GM12878 (cell line): ENCODE results near the gene TBL1XR1. TPM values are rescaled to one million over a fixed set of nuclear protein-coding genes. Genes with fewer than 3 reads are reported as not detected.

Experiments used
- ATAC-seq: fragments of 200-7000 bp; cut with Tn5 transposase; 3 replicates; pipeline ENCODE4 v1.9.1; 2020; ENCODE audit warnings: mild to moderate bottlenecking, moderate library complexity
- BruUV-seq: library from RNA; stranded (reverse); fragments of 400-500 nt; replicated peaks from 2 replicates; lab custom pipeline; 2021; lab: Mats Ljungman, UMichigan
- CTCF ChIA-PET: fragments of 300-600 bp; sonication (Branson Sonifier 250); formaldehyde crosslinking; extraction: SDS; loops from one replicate; lab custom pipeline; 2021; ENCODE audit warnings: inconsistent platforms; lab: Yijun Ruan, JAX
- POLR2A ChIA-PET: fragments of 350-600 bp; formaldehyde crosslinking; extraction: SDS; loops from one replicate; lab custom pipeline; 2021; ENCODE audit warnings: inconsistent platforms; lab: Charles Lee
- RAD21 ChIA-PET: fragments of 300-600 bp; sonication (Branson Sonifier 250); formaldehyde crosslinking; loops from one replicate; lab custom pipeline; 2023; ENCODE audit warnings: antibody characterized with exemption; ENCODE audit not compliant: unreplicated experiment; lab: Charles Lee
- SMC1A ChIA-PET: fragments of 300-600 bp; sonication (Branson Sonifier 250); formaldehyde crosslinking; loops from one replicate; lab custom pipeline; 2023; ENCODE audit not compliant: unreplicated experiment, uncharacterized antibody; lab: Charles Lee
- DNase-seq: peaks from one replicate; pipeline ENCODE4 v3.0.0-alpha.2; 2011; ENCODE audit warnings: low read depth, low spot score
- FAIRE-seq: peaks from 3 replicates; lab custom pipeline; 2011; peaks lifted over from hg19 to GRCh38; lab: Jason Lieb, UNC
- H2AFZ ChIP-seq: 2 replicates; pipeline ENCODE4 v1.6.0; 2011; ENCODE audit warnings: low read depth, low read length, control low read depth; ENCODE audit not compliant: control insufficient read depth
- H3K27ac ChIP-seq: 2 replicates; pipeline ENCODE4 v1.5.1; 2011; ENCODE audit warnings: control low read depth; ENCODE audit not compliant: control insufficient read depth, insufficient read depth
- H3K27me3 ChIP-seq, 2 experiments: replicated peaks in 1 of 2; 2 replicates each; pipeline versions ENCODE4 v1.6.0 to v1.6.1; 2011; ENCODE audit warnings: low read length in 1 of 2; ENCODE audit not compliant: control insufficient read depth in 2 of 2, insufficient read depth in 2 of 2
- H3K36me3 ChIP-seq, 2 experiments: 2 replicates each; pipeline ENCODE4 v1.5.1; 2011; ENCODE audit warnings: low read length in 1 of 2; ENCODE audit not compliant: control insufficient read depth in 2 of 2, insufficient read depth in 2 of 2
- H3K4me1 ChIP-seq: 2 replicates; pipeline ENCODE4 v1.6.1; 2011; ENCODE audit warnings: mild to moderate bottlenecking, low read length, moderate library complexity, mixed read lengths; ENCODE audit not compliant: control insufficient read depth, insufficient read depth
- H3K4me2 ChIP-seq: 2 replicates; pipeline ENCODE4 v1.6.0; 2011; ENCODE audit warnings: control low read depth; ENCODE audit not compliant: control insufficient read depth, insufficient read depth
- H3K4me3 ChIP-seq: fragments of 200-600 bp; sonication (generic); 2 replicates; pipeline ENCODE4 v1.5.1; 2016
- H3K79me2 ChIP-seq: 2 replicates; pipeline ENCODE4 v1.6.0; 2011; ENCODE audit warnings: low read length; ENCODE audit not compliant: control insufficient read depth, insufficient read depth
- H3K9ac ChIP-seq: 2 replicates; pipeline ENCODE4 v1.8.0; 2011; ENCODE audit warnings: low read length, control low read depth, mixed read lengths; ENCODE audit not compliant: control insufficient read depth, insufficient read depth
- H3K9me3 ChIP-seq: replicated peaks from 3 replicates; pipeline ENCODE4 v1.5.1; 2011; ENCODE audit warnings: mild to moderate bottlenecking, low read length; ENCODE audit not compliant: control insufficient read depth, insufficient read depth
- H4K20me1 ChIP-seq: 2 replicates; pipeline ENCODE4 v1.6.0; 2011; ENCODE audit not compliant: control insufficient read depth, insufficient read depth
- BHLHE40 ChIP-seq, 2 experiments: fragments of 450-650 bp in 1 of 2; IDR thresholded peaks; 2 replicates each; pipeline ENCODE4 v1.6.1; 2011 to 2017; ENCODE audit warnings: low read depth in 2 of 2, borderline replicate concordance in 1 of 2, improper control_type of control experiment in 1 of 2, low read length in 1 of 2, mild to moderate bottlenecking in 1 of 2
- ESRRA ChIP-seq: IDR thresholded peaks from 2 replicates; pipeline ENCODE4 v1.6.1; 2012; ENCODE audit warnings: mild to moderate bottlenecking, low read length, improper control_type of control experiment
- FOXM1 ChIP-seq: IDR thresholded peaks from 2 replicates; pipeline ENCODE4 v1.6.1; 2012; ENCODE audit warnings: low read depth, mild to moderate bottlenecking, inconsistent platforms, low read length, moderate library complexity
- MEF2B ChIP-seq: fragments of 450-650 bp; IDR thresholded peaks from 2 replicates; pipeline ENCODE4 v1.6.1; 2018; ENCODE audit warnings: mild to moderate bottlenecking, moderate library complexity; ENCODE audit not compliant: partially characterized antibody, poor library complexity, severe bottlenecking
- SIN3A ChIP-seq: IDR thresholded peaks from 2 replicates; pipeline ENCODE4 v1.6.1; 2012; ENCODE audit warnings: low read depth, low read length, improper control_type of control experiment
- SUPT20H ChIP-seq: IDR thresholded peaks from 2 replicates; pipeline ENCODE4 v1.6.1; 2011; ENCODE audit warnings: low read depth, mild to moderate bottlenecking, low read length, moderate library complexity, borderline replicate concordance; ENCODE audit not compliant: control insufficient read depth
- WRNIP1 ChIP-seq: IDR thresholded peaks from 2 replicates; pipeline ENCODE4 v1.6.1; 2011; ENCODE audit warnings: low read depth, low read length, improper control_type of control experiment, borderline replicate concordance
- ZZZ3 ChIP-seq: IDR thresholded peaks from 2 replicates; pipeline ENCODE4 v1.6.1; 2011; ENCODE audit warnings: low read depth; ENCODE audit not compliant: control insufficient read depth, insufficient read length
- WGBS: methylation state at CpG from one replicate; pipeline ENCODE4 v1.1.6; 2016; ENCODE audit warnings: low lambda C conversion rate; ENCODE audit not compliant: insufficient replicate concordance, insufficient coverage; ENCODE audit errors: missing lambda C conversion rate; 5-methylcytosine and 5-hydroxymethylcytosine counted together
- in situ Hi-C: fragments of 300-500 bp; cut with MboI; formaldehyde crosslinking; loops from 9 replicates; pipeline ENCODE4 v1.14.3; 2018; ENCODE audit warnings: mixed read lengths
- intact Hi-C: fragments of 100-400 bp; cut with micrococcal nuclease; formaldehyde crosslinking; loops from one replicate; pipeline ENCODE4 v1.14.2; 2022; ENCODE audit not compliant: unreplicated experiment
- polyA plus RNA-seq, 11 experiments: library from polyadenylated mRNA; depleted of rRNA in 4 of 11; unstranded in 6 of 11; stranded (reverse) in 5 of 11; fragments of >200 nt; fragmentation: Nextera tagmentation in 4 of 11; fragmentation: Illumina TruSeq in 1 of 11; extraction: Ambion mirVana in 4 of 11; extraction: Trizol in 1 of 11; gene quantifications; 1 replicate in 1 of 11; 2 replicates in 10 of 11; pipeline versions ENCODE4 v1.2.1 to v1.2.3, GENCODE V29; 2011 to 2016; ENCODE audit warnings: inconsistent platforms in 2 of 11, missing spikeins in 2 of 11, low read depth in 1 of 11
- total RNA-seq, 4 experiments: library from RNA; depleted of rRNA in 3 of 4; stranded (reverse); fragments of >200 nt in 3 of 4; fragmentation: Illumina TruSeq in 1 of 4; extraction: Trizol in 1 of 4; gene quantifications; 2 replicates each; pipeline versions ENCODE4 v1.2.1 to v1.2.3, GENCODE V29; 2013 to 2021
- TF ChIP-seq, protein P1 (sequence below): fragments of 450-650 bp; IDR thresholded peaks from 2 replicates; pipeline ENCODE4 v1.6.1; 2017; ENCODE audit warnings: mild to moderate bottlenecking, moderate library complexity

Gene TBL1XR1
- total and polyA plus RNA-seq, 10 of the 15 experiments (the other 5 are each of a cell fraction or from before 2014, with no cell fraction given) = 13.0 to 115 (median 60.4) TPM

DNA sequence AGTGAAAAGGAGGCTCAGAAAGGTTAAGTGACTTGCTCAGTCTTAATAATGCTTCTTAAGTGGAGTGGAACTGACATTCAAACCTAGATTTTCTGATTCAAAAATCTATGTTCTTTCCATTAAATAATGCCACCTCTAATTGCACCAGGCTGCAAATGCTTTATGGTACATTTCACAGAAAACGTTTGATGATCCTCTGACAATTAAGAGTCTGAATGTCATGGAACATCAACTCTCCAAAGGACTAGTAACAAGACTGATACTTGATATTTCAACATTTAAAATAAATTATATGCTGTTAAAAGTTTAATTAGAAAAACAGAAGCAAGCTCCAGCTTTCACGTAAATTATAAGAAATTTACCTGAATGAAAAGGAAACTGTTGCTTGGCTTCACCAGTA, 151.5 kb downstream of the TBL1XR1 start:
- Histone ChIP-seq H3K27me3 (no peaks in the 10 kb centered on the region), H3K9ac (no peak overlapping the region), H3K4me1 (no peaks in the 10 kb centered on the region), H3K9me3 (peaks cover 3% of the 10 kb centered on the region; the same call in 2 of the 3 replicates), H2AFZ (no peak overlapping the region)
- ATAC-seq = no peak
- CTCF ChIA-PET = no interaction called here
- TF ChIP-seq MEF2B = no peak
- no peak for TF ChIP-seq FOXM1
- no peak for TF ChIP-seq WRNIP1
- no peak for TF ChIP-seq BHLHE40 (IDR thresholded peaks at IDR 0.05; ENCODE audit: borderline replicate concordance in 1 of 2, low read depth in 2 of 2, low read length in 1 of 2)
- TF ChIP-seq ESRRA = no peak
- no peak for TF ChIP-seq ZZZ3
- no peak for TF ChIP-seq SUPT20H
- TF ChIP-seq, protein P1, sequence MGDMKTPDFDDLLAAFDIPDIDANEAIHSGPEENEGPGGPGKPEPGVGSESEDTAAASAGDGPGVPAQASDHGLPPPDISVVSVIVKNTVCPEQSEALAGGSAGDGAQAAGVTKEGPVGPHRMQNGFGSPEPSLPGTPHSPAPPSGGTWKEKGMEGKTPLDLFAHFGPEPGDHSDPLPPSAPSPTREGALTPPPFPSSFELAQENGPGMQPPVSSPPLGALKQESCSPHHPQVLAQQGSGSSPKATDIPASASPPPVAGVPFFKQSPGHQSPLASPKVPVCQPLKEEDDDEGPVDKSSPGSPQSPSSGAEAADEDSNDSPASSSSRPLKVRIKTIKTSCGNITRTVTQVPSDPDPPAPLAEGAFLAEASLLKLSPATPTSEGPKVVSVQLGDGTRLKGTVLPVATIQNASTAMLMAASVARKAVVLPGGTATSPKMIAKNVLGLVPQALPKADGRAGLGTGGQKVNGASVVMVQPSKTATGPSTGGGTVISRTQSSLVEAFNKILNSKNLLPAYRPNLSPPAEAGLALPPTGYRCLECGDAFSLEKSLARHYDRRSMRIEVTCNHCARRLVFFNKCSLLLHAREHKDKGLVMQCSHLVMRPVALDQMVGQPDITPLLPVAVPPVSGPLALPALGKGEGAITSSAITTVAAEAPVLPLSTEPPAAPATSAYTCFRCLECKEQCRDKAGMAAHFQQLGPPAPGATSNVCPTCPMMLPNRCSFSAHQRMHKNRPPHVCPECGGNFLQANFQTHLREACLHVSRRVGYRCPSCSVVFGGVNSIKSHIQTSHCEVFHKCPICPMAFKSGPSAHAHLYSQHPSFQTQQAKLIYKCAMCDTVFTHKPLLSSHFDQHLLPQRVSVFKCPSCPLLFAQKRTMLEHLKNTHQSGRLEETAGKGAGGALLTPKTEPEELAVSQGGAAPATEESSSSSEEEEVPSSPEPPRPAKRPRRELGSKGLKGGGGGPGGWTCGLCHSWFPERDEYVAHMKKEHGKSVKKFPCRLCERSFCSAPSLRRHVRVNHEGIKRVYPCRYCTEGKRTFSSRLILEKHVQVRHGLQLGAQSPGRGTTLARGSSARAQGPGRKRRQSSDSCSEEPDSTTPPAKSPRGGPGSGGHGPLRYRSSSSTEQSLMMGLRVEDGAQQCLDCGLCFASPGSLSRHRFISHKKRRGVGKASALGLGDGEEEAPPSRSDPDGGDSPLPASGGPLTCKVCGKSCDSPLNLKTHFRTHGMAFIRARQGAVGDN = no peak
- TF ChIP-seq SIN3A = no peak
- TF ChIP-seq, all 136 proteins: peak for 0
- no peak overlapping the region for H3K27ac ChIP-seq
- intact Hi-C loops (no loop called here), in situ Hi-C loops (no loop called here)
- ChIA-PET RAD21 (no interaction called here), POLR2A (no interaction called here), SMC1A (interaction anchor here (1.2 to 1.4 kb wide), 3 partner anchors 13 to 150 kb away, joined by 3 to 4 read pairs (median 3); no protein-coding TSS in a partner anchor)
- 98% methylated on average over 2 of the region's 2 CpGs for WGBS
- H3K36me3 ChIP-seq = peaks cover 6 to 29% of the 10 kb centered on the region in 2 experiments
- H3K4me3 ChIP-seq = no peak overlapping the region
- no peaks in the 10 kb centered on the region for H4K20me1 ChIP-seq
- BruUV-seq = no TSS peak
- FAIRE-seq = no peak
- no peak for DNase-seq
- no peaks in the 10 kb centered on the region for H3K79me2 ChIP-seq
- H3K4me2 ChIP-seq = no peak overlapping the region
